Measurements from ENCODE around the gene SLC10A7.

DNA sequence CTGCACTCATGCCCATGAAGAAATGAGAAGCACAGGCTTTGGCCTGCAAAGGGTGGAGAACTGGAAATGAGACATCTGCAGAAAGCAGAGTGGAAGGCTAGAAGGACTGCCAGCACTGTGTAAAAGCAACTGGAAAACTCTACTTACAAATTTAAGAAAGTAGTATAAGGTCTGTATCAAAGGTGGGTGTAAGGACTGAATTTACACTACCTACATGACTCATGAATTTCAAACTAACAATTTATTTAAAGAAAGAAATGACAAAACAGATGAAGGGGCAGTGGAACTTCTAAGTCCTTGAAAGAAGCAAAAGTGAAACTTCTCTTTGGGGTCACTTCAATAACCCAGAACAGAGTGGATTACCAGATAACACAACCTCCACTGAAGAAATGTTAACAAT lies 71.2 kb downstream of the SLC10A7 start:
- TF ChIP-seq CTCF (IDR thresholded peaks at IDR 0.05) (no peak), POLR2A (IDR thresholded peaks at IDR 0.05) (no peak)
